ENCODE measurements around the gene PLXNA2. TPM values are rescaled to one million over a fixed set of nuclear protein-coding genes. Genes with fewer than 3 reads are reported as not detected.
A peak's percentile ranks its signal among the peaks of the same experiment; 100 is the strongest.

Gene PLXNA2
- total RNA-seq, 1 experiment from 2014 or later: 0.89 TPM

DNA sequence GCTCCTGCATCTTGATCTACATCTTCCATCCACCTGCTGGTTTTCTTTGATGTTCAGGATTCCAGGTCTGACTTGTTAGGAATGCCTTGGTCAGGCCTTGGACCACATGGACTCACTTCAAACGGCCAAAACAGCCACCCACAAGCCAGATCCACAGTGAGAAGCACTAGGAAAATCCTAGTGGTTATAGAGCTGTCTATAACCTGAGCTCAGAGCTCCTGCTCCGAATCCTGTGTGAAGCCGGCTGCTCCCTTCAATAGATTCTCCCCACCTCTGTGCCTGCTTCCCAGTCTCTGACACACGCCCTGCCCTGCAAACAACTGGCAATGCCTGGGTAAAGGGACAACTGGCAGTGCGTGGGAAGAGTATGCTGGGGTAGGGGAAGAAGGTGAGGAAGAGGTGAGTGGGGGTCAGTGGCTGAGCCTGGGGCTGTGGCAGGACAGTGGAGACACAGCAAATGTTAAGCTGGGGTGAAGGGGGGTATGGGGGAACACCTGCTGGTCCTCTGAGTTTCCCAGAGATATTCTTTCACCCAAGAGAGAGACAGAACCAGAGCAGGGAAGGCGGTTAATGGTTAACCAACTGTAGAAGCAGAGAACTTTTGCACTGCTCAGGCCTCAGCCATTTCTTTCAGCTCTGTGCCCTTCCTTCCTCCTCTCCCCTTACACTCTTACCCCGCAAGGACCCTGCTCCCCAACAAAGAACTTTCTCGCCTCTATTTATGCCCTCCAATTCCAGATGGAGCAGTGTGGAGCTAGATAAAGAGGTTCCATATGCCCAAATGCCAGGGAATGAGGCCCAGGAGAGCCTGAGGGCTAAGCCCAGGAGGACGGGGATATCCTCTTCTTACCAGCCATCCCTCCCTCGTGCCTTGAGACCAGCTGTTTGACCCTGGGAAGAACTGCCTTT is 4.5 kb downstream of the PLXNA2 start (continued):
- TF ChIP-seq, protein P1, sequence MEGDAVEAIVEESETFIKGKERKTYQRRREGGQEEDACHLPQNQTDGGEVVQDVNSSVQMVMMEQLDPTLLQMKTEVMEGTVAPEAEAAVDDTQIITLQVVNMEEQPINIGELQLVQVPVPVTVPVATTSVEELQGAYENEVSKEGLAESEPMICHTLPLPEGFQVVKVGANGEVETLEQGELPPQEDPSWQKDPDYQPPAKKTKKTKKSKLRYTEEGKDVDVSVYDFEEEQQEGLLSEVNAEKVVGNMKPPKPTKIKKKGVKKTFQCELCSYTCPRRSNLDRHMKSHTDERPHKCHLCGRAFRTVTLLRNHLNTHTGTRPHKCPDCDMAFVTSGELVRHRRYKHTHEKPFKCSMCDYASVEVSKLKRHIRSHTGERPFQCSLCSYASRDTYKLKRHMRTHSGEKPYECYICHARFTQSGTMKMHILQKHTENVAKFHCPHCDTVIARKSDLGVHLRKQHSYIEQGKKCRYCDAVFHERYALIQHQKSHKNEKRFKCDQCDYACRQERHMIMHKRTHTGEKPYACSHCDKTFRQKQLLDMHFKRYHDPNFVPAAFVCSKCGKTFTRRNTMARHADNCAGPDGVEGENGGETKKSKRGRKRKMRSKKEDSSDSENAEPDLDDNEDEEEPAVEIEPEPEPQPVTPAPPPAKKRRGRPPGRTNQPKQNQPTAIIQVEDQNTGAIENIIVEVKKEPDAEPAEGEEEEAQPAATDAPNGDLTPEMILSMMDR (IDR thresholded peaks at IDR 0.05 in 2 of 3, conservative IDR thresholded peaks at IDR 0.05 in 1 of 3; ENCODE audit: borderline replicate concordance in 1 of 3, insufficient read depth in 1 of 3, low read depth in 2 of 3, low read length in 2 of 3): no peak
- no peak for TF ChIP-seq SIN3A (IDR thresholded peaks at IDR 0.05; ENCODE audit: low read depth)

DNA sequence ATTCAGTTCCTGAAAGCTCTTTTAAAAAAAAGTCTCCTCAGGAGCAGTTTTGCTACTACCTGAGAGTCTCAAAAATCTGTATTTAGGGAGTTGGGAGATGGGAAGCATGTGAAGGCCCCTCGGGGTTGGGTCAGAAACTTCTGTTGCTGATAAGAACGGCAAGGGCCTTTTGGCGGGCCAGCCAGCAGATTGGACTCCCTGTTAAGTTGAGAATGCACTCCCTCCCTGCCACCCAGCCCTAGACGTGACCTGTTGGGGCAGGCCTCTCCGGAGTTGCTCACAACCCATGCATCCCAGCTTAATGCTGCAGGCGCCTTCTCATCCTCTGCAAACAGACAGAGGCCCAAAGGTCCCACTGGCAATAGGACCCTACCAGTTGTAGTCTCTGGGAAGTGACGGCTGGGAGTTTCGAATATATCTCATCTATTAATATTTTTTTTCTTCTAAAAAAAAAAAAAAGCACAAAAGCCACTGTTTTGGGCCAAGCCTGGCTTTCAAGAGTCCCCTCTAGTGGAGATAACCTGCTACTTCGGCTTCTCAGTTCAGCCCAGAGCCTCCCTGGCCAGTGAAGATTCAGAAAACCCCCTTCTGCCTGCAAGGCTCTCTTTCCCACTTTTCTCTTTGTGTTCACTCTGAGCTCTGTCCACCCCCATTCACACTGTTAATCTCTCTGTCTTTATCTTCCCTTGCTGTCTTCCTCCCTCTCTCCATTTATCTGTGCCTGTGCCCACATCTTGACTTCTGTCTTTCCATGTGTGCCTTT is 5.3 kb downstream of the PLXNA2 start:
- H3K4me1 ChIP-seq (ENCODE audit: control insufficient read depth in 1 of 2, insufficient read depth in 2 of 2, low read length in 2 of 2): peaks cover 3 to 8% of the 10 kb centered on the region in 2 experiments; a peak in 1 of 4 replicates

More for the DNA sequence above, 5.3 kb downstream of the PLXNA2 start:
- POLR2A ChIA-PET: no interaction called here
- Histone ChIP-seq H3K9ac (ENCODE audit: low read length) (no peak overlapping the region), H3K9me3 (ENCODE audit: control insufficient read depth in 1 of 2, insufficient read depth in 1 of 2, low read depth in 1 of 2, low read length in 2 of 2) (no peaks in the 10 kb centered on the region), H3K9me2 (ENCODE audit: insufficient read depth) (no peaks in the 10 kb centered on the region), H3K36me3 (ENCODE audit: control insufficient read depth in 1 of 2, insufficient read depth in 2 of 2, low read length in 2 of 2) (no peaks in the 10 kb centered on the region), H3K79me2 (ENCODE audit: insufficient read depth, low read length) (no peaks in the 10 kb centered on the region), H3K27ac (ENCODE audit: low read depth, low read length) (no peak overlapping the region), H3K27me3 (ENCODE audit: insufficient read depth, low read length) (peaks cover 59% of the 10 kb centered on the region), H2AFZ (ENCODE audit: low read depth, low read length, poor library complexity, severe bottlenecking) (no peak overlapping the region), H3K4me2 (ENCODE audit: low read length) (no peak overlapping the region), H4K20me1 (ENCODE audit: insufficient read depth) (no peaks in the 10 kb centered on the region), H3K4me3 (replicated peaks in 1 of 2; ENCODE audit: low read depth in 1 of 2, low read length in 2 of 2) (no peak overlapping the region)
- RAD21 ChIA-PET (ENCODE audit: low non-redundant PET in 1 of 2, low total read pairs in 2 of 2, uncharacterized antibody in 2 of 2, unreplicated experiment in 2 of 2): no interaction called here
- ATAC-seq (peak; percentile 71), DNase-seq (ENCODE audit: low read depth, low spot score) (peak; percentile 7)
- CTCF ChIA-PET: interaction anchor here (0.6 to 5.1 kb wide), 4 partner anchors 106 to 354 kb away, joined by 3 to 25 read pairs (median 4); no protein-coding TSS in a partner anchor
- intact Hi-C loops (cut with micrococcal nuclease): loop anchor here (10.0 kb wide), 1 partner anchor 354 kb away; no protein-coding TSS in a partner anchor
- no TSS peak for BruUV-seq (replicated peaks)
- TF ChIP-seq RAD21 (IDR thresholded peaks at IDR 0.05; ENCODE audit: low read depth): peak; percentile 53
- TF ChIP-seq, protein P1 (IDR thresholded peaks at IDR 0.05 in 2 of 3, conservative IDR thresholded peaks at IDR 0.05 in 1 of 3; ENCODE audit: borderline replicate concordance in 1 of 3, insufficient read depth in 1 of 3, low read depth in 2 of 3, low read length in 2 of 3): peak; percentile 50 to 68 (median 54); a peak in 5 of 6 replicates
- TF ChIP-seq, protein P2, sequence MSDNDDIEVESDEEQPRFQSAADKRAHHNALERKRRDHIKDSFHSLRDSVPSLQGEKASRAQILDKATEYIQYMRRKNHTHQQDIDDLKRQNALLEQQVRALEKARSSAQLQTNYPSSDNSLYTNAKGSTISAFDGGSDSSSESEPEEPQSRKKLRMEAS (IDR thresholded peaks at IDR 0.05): no peak

Measured in HCT116 (cell line).